Measurements from ENCODE around the gene ARPC1A. TPM values are rescaled to one million over a fixed set of nuclear protein-coding genes. Genes with fewer than 3 reads are reported as not detected.
A peak's percentile ranks its signal among the peaks of the same experiment; 100 is the strongest.

Gene ARPC1A
- total RNA-seq, 2 donors from 2014 or later: 76.3 to 99.5 TPM

- ATAC-seq (ENCODE audit: insufficient number of reproducible peaks, low FRiP score, low read depth) (no peak), DNase-seq (ENCODE audit: low spot score) (no peak)
- no peaks in the 10 kb centered on the region for H3K9me3 ChIP-seq
- TF ChIP-seq CTCF (IDR thresholded peaks at IDR 0.05): no peak
- H3K36me3 ChIP-seq: peaks cover 2% of the 10 kb centered on the region
- peaks cover 0 to 29% of the 10 kb centered on the region in 2 donors for H3K4me1 ChIP-seq (ENCODE audit: control insufficient read depth in 1 of 2, low read depth in 2 of 2)
- H3K27ac ChIP-seq: peak overlapping the region; percentile 24 to 25
- H3K4me3 ChIP-seq: no peak overlapping the region
- no peaks in the 10 kb centered on the region for H3K27me3 ChIP-seq (replicated peaks; ENCODE audit: insufficient read depth)
Measured at GRCh38 chr7:99372275-99373090, 46.8 kb downstream of the ARPC1A start.

- peaks cover 0 to 37% of the 10 kb centered on the region in 2 donors for H3K4me1 ChIP-seq (ENCODE audit: control insufficient read depth in 1 of 2, low read depth in 2 of 2)
- H3K9me3 ChIP-seq: no peaks in the 10 kb centered on the region
- TF ChIP-seq CTCF (IDR thresholded peaks at IDR 0.05): no peak
- peak overlapping the region; percentile 84 to 90 for H3K27ac ChIP-seq
- ATAC-seq (ENCODE audit: insufficient number of reproducible peaks, low FRiP score, low read depth): no peak
- peaks cover 3% of the 10 kb centered on the region for H3K36me3 ChIP-seq
- no peaks in the 10 kb centered on the region for H3K27me3 ChIP-seq (replicated peaks; ENCODE audit: insufficient read depth)
- H3K4me3 ChIP-seq: peak overlapping the region; percentile 84
- DNase-seq (ENCODE audit: low spot score): no peak
Measured at GRCh38 chr7:99373091-99374066, 47.7 kb downstream of the ARPC1A start.

- peak within 1 kb of the TSS; percentile 84 for H3K4me3 ChIP-seq
- no peaks in the 10 kb centered on the region for H3K9me3 ChIP-seq
- peak; percentile 62 for DNase-seq (ENCODE audit: low spot score)
- peaks cover 3% of the 10 kb centered on the region for H3K36me3 ChIP-seq
- TF ChIP-seq CTCF (IDR thresholded peaks at IDR 0.05): no peak
- H3K27me3 ChIP-seq (replicated peaks; ENCODE audit: insufficient read depth): no peaks in the 10 kb centered on the region
- H3K4me1 ChIP-seq (ENCODE audit: control insufficient read depth in 1 of 2, low read depth in 2 of 2): peaks cover 5 to 47% of the 10 kb centered on the region in 2 donors
- H3K27ac ChIP-seq: peak within 1 kb of the TSS; percentile 84 to 90
- ATAC-seq (ENCODE audit: insufficient number of reproducible peaks, low FRiP score, low read depth): peak; percentile 46
Measured at GRCh38 chr7:99374111-99375064, 48.7 kb downstream of the ARPC1A start, which contains the start of gene ARPC1B. TSS of gene ARPC1B (plus strand) at chr7:99374730. CDS start at chr7:99385715, 10,985 bp downstream.

- Histone ChIP-seq H3K4me1 (ENCODE audit: control insufficient read depth in 1 of 2, low read depth in 2 of 2) (peaks cover 13 to 47% of the 10 kb centered on the region in 2 donors), H3K4me3 (peak overlapping the region; percentile 84), H3K36me3 (peaks cover 3% of the 10 kb centered on the region), H3K27ac (peak overlapping the region; percentile 84 to 90), H3K9me3 (no peaks in the 10 kb centered on the region), H3K27me3 (replicated peaks; ENCODE audit: insufficient read depth) (no peaks in the 10 kb centered on the region)
- peak; percentile 57 for DNase-seq (ENCODE audit: low spot score)
- peak; percentile 25 for ATAC-seq (ENCODE audit: insufficient number of reproducible peaks, low FRiP score, low read depth)
- no peak for TF ChIP-seq CTCF (IDR thresholded peaks at IDR 0.05)
Measured at GRCh38 chr7:99375070-99375807, 49.5 kb downstream of the ARPC1A start.
